Kasumi-1 (cell line): ENCODE data around the gene ATP6V1A.
"Not testable (repeated sequence)": the region's sequence is repeated elsewhere in the genome, so short reads cannot be mapped to it uniquely, and the experiment has no call there.

Source experiments
- DNase-seq, 2 experiments: peaks; one replicate each; lab custom pipeline; 2025; lab: John Stamatoyannopoulos, UW

ATP6V1A gene

DNA sequence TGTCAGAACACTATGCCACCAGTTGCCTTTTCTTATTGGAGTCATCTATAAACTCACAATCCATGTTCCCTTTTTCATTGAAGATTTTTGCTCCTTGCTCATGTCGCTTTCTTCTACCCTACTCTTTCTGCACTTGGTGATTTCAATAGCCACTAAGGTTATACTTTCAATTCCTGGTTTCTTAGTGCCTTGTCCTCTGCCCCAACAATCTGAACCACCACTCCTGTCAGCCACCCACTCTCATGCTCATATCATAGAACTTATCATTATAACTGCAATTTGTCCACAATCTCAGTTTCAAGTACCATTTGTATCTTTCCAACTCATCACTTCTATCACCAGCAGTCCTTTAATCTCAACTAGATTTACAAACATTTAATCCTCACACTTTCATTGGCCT lies 81.8 kb downstream of the ATP6V1A start:
- no peak for DNase-seq

DNA sequence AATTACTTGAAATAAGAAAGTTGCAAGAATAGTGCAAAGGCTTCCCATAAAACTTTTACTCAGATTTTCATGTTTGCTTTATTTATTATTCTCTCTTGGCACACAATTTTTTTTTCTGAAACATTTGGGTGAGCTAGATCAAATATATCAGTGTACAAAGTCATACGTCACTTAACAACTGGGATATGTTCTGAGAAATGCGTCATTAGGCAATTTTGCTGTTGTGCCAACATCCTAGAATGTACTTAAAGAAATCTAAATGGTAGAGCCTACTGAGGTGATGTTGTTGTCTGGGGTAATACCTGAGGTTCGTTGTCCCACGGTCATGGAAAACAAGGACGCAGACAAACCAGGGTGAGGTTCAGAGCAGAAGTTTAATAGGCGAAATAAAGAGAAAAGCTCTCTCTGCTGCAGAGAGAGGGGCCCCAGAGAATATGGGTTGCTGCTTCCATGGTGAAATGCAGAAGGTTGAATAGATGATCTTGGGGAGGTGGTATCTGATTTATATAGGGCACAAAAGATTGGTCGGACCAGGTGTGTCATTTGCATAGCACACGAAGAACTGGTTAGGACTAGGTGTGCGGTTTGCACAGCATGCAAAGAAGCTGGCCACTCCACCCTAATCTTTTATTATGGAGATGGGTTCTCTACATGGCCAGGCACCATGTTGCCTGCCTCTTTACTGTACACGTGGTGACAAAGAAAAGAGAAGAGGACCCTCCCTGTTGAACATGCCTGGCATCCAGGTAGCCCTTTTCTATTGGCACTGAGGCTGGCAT lies 82.9 kb downstream of the ATP6V1A start:
- no peak for DNase-seq

- DNase-seq: no peak
These were observed 84.2 kb downstream of the ATP6V1A start for GRCh38 chr3:113831103-113831355.

GRCh38 chr3:113832477-113833164 lies 85.8 kb downstream of the ATP6V1A start:
- DNase-seq: no peak

DNA sequence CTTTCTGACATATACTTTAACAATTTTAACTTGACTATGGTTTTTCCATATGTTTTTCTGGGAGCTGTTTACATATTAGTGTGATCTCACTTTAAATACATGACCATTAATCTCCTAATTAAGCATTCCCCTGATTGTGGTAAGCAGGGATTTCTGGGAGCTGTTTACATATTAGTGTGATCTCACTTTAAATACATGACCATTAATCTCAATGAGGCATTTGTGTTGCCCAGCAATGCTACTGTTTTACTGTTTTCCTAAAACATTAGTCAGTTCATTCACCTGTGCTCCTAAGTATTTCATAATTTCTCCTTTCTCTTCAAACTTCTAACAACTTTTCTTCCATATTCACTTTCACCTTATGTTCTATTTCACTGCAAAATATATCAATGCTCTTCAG lies 88.1 kb downstream of the ATP6V1A start:
- DNase-seq: no peak

- peak; percentile 96 to 97 for DNase-seq
These were observed 91.9 kb downstream of the ATP6V1A start, which contains the start of gene GRAMD1C for GRCh38 chr3:113838631-113839209. Gene GRAMD1C (plus strand): TSS chr3:113838788. CDS start chr3:113838910, 122 bp downstream.

GRCh38 chr3:113839551-113839950 lies 92.7 kb downstream of the ATP6V1A start:
- DNase-seq: no peak

DNA sequence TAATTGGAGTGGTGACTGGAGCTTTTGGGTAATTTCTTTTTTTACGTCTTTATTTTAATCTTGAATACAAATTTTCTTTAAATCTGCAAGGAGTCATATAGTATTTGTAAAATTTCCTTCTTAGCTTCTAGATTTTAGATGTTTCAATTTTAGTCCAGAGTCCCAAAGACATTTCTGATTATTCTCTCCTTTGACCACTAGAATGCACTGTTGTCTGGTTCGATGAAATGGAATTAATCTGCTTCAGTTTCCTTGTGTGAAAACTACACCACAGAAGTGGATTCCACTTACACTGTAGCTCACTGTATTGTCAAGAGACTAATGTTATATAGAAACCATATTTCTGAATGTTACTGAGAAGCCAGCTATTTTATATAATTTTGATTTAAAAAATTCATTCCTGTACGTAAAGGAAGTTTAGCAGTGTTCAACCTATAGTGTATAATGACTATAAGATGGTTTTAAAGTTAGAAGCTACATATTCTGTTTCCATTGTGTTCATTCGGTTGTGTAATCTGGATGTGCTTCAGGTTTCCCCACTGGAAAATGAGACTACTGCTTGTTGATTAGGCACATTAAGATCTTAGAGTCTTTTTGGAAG lies 97.9 kb downstream of the ATP6V1A start:
- peak; percentile 86 to 95 for DNase-seq

GRCh38 chr3:113847247-113847646 lies 100.4 kb downstream of the ATP6V1A start:
- DNase-seq: no peak

GRCh38 chr3:113847664-113848461 lies 101.0 kb downstream of the ATP6V1A start:
- no peak for DNase-seq

- not testable (repeated sequence) for DNase-seq
These were observed 102.2 kb downstream of the ATP6V1A start for GRCh38 chr3:113849071-113849470.

- DNase-seq: not testable (repeated sequence)
These were observed 103.0 kb downstream of the ATP6V1A start for GRCh38 chr3:113849841-113850240.

DNA sequence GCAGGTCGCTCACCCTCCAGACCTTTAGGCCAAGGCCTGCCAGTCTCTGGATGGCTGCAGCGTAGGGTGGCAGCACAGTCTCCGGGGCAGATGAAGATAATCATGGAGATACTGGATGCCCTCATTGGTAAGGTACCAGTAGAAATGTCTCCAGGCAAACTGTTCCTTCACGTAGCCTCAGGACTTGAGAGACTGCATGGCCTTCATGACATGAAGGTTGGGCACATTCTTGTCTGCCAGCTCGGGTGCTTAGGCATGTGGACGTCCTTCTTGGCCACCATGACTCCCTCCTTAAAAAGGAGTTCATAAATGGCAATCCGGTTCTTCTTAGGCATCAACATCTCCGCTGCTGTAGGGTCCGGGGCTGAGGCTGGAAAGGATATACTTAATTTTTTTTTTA lies 103.6 kb downstream of the ATP6V1A start:
- DNase-seq: not testable (repeated sequence)

DNA sequence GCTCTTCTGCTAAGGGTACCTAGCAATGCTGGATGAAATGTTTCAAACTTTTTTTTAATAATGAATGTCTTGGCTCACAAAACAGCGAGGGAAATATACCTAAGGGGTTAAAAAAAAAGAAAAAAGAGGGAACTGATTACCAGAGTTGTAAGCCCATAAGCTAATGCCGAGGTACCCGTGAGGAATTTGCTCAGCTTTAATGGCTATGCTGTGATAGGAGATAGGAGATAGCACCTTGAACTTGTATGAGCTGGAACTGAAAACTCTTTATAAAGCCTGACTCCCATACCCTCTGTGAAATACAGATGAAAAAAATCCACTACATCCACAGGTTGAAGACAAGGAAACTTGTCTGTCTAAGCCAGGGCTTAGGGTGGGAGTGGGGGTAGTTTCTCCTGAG lies 105.7 kb downstream of the ATP6V1A start:
- no peak for DNase-seq
